GM23338 (cell line): Measurements from ENCODE around the gene LAT. TPM values are rescaled to one million over a fixed set of nuclear protein-coding genes. Genes with fewer than 3 reads are reported as not detected.

Experiments used
- ATAC-seq: fragments of 200-7000 bp; cut with Tn5 transposase; 3 replicates; pipeline ENCODE4 v1.9.1; 2020
- DNase-seq: peaks from one replicate; pipeline ENCODE4 v3.0.0-alpha.2; 2015; ENCODE audit warnings: low spot score
- H2AFZ ChIP-seq: fragments of 200-600 bp; sonication (generic); 2 replicates; pipeline ENCODE4 v1.8.0; 2016; ENCODE audit warnings: antibody characterized with exemption, mild to moderate bottlenecking, moderate library complexity
- H3F3A ChIP-seq: fragments of 200-600 bp; sonication (generic); replicated peaks from 2 replicates; pipeline ENCODE4 v1.8.0; 2017; ENCODE audit warnings: antibody characterized with exemption, mixed run types, low read depth
- H3K27ac ChIP-seq: fragments of 200-600 bp; sonication (generic); 2 replicates; pipeline ENCODE4 v1.6.1; 2016; ENCODE audit warnings: low read depth
- H3K27me3 ChIP-seq: fragments of 200-600 bp; sonication (generic); 2 replicates; pipeline ENCODE4 v1.8.0; 2016; ENCODE audit warnings: mild to moderate bottlenecking, mixed run types, moderate library complexity; ENCODE audit not compliant: insufficient read depth
- H3K36me3 ChIP-seq: fragments of 200-600 bp; sonication (generic); 2 replicates; pipeline ENCODE4 v1.8.0; 2016; ENCODE audit warnings: mild to moderate bottlenecking; ENCODE audit not compliant: insufficient read depth
- H3K4me1 ChIP-seq: fragments of 200-600 bp; sonication (generic); 2 replicates; pipeline ENCODE4 v1.8.0; 2016; ENCODE audit warnings: mild to moderate bottlenecking, moderate library complexity; ENCODE audit not compliant: insufficient read depth
- H3K4me2 ChIP-seq: fragments of 200-600 bp; sonication (generic); 2 replicates; pipeline ENCODE4 v1.7.1; 2017; ENCODE audit warnings: mixed run types
- H3K4me3 ChIP-seq: fragments of 200-600 bp; sonication (generic); 2 replicates; pipeline ENCODE4 v1.6.1; 2016; ENCODE audit warnings: mixed run types
- H3K79me2 ChIP-seq: fragments of 200-600 bp; sonication (generic); replicated peaks from 2 replicates; pipeline ENCODE4 v1.8.0; 2017; ENCODE audit warnings: mild to moderate bottlenecking; ENCODE audit not compliant: insufficient read depth
- H3K9me2 ChIP-seq: fragments of 200-600 bp; sonication (generic); 2 replicates; pipeline ENCODE4 v1.8.0; 2017; ENCODE audit not compliant: insufficient read depth
- H4K20me1 ChIP-seq: fragments of 200-600 bp; sonication (generic); replicated peaks from 2 replicates; pipeline ENCODE4 v1.8.0; 2017; ENCODE audit warnings: mild to moderate bottlenecking; ENCODE audit not compliant: insufficient read depth
- H3K27ac Mint-ChIP-seq: 2 replicates; pipeline ENCODE4 v1.8.0; 2020; ENCODE audit warnings: inconsistent platforms, mild to moderate bottlenecking, moderate library complexity, mixed read lengths
- H3K27me3 Mint-ChIP-seq: 3 replicates; pipeline ENCODE4 v1.8.0; 2022; ENCODE audit warnings: low read depth, mild to moderate bottlenecking, moderate library complexity, mixed read lengths, inconsistent platforms; ENCODE audit not compliant: insufficient read depth, poor library complexity
- H3K36me3 Mint-ChIP-seq: 3 replicates; pipeline ENCODE4 v1.8.0; 2021; ENCODE audit warnings: low read depth, mild to moderate bottlenecking, inconsistent platforms, moderate library complexity, mixed read lengths
- H3K4me1 Mint-ChIP-seq: 3 replicates; pipeline ENCODE4 v1.8.0; 2020; ENCODE audit warnings: mild to moderate bottlenecking, inconsistent platforms, mixed read lengths
- H3K4me3 Mint-ChIP-seq: 3 replicates; pipeline ENCODE4 v1.8.0; 2021; ENCODE audit warnings: moderate library complexity, mild to moderate bottlenecking, inconsistent platforms, mixed read lengths
- H3K9me3 Mint-ChIP-seq: 3 replicates; pipeline ENCODE4 v1.8.0; 2020; ENCODE audit warnings: moderate library complexity, mild to moderate bottlenecking, inconsistent platforms, mixed read lengths
- CREB1 ChIP-seq: fragments of 250-450 bp; sonication (Bioruptor Pico); IDR thresholded peaks from 2 replicates; pipeline ENCODE4 v1.5.0; 2020; ENCODE audit warnings: low read depth, mild to moderate bottlenecking, moderate library complexity
- EZH2 ChIP-seq: fragments of 200-600 bp; sonication (generic); IDR thresholded peaks from one replicate; pipeline ENCODE4 v1.8.0; 2017; ENCODE audit warnings: antibody characterized with exemption, mild to moderate bottlenecking, low read depth; ENCODE audit not compliant: unreplicated experiment
- EZH2phosphoT487 ChIP-seq: fragments of 200-600 bp; sonication (generic); IDR thresholded peaks from one replicate; pipeline ENCODE4 v1.8.1; 2018; ENCODE audit warnings: antibody characterized with exemption; ENCODE audit not compliant: unreplicated experiment
- JUNB ChIP-seq: IDR thresholded peaks from one replicate; pipeline ENCODE4 v1.6.1; 2016; ENCODE audit warnings: antibody characterized with exemption; ENCODE audit not compliant: unreplicated experiment
- POLR2AphosphoS5 ChIP-seq: IDR thresholded peaks from 2 replicates; pipeline ENCODE4 v1.6.1; 2016; ENCODE audit warnings: antibody characterized with exemption, low read depth
- STAT1 ChIP-seq: IDR thresholded peaks from one replicate; pipeline ENCODE4 v1.6.1; 2016; ENCODE audit warnings: antibody characterized with exemption; ENCODE audit not compliant: unreplicated experiment
- ZNF114 ChIP-seq: fragments of 250-450 bp; sonication (Bioruptor Pico); IDR thresholded peaks from 2 replicates; pipeline ENCODE4 v1.5.0; 2020; ENCODE audit warnings: mild to moderate bottlenecking, moderate library complexity
- ZNF331 ChIP-seq: fragments of 250-450 bp; sonication (Bioruptor Pico); IDR thresholded peaks from 2 replicates; pipeline ENCODE4 v1.5.0; 2020; ENCODE audit warnings: low read depth, mild to moderate bottlenecking, moderate library complexity
- polyA plus RNA-seq: library from polyadenylated mRNA; unstranded; fragments of >200 nt; fragmentation: Nextera tagmentation; extraction: Ambion mirVana; gene quantifications from 2 replicates; pipeline ENCODE4 v1.2.1, GENCODE V29; 2016
- total RNA-seq: library from RNA; depleted of rRNA; stranded (reverse); fragments of >200 nt; shearing (Covaris generic); gene quantifications from 2 replicates; pipeline ENCODE4 v1.2.3, GENCODE V29; 2014
- TF ChIP-seq, protein P1 (sequence below), 2 experiments: fragments of 200-600 bp in 1 of 2; sonication (generic) in 1 of 2; conservative IDR thresholded peaks; 2 replicates each; pipeline versions ENCODE4 v1.5.1 to v1.6.1; 2016 to 2017; ENCODE audit warnings: antibody characterized with exemption in 2 of 2, low read depth in 2 of 2, mild to moderate bottlenecking in 2 of 2, moderate library complexity in 1 of 2
- TF ChIP-seq, protein P2 (sequence below): IDR thresholded peaks from 2 replicates; pipeline ENCODE4 v1.6.1; 2016; ENCODE audit warnings: antibody characterized with exemption
- TF ChIP-seq, protein P3 (sequence below): IDR thresholded peaks from one replicate; pipeline ENCODE4 v1.6.1; 2018; ENCODE audit warnings: antibody characterized with exemption; ENCODE audit not compliant: unreplicated experiment

LAT gene
- total and polyA plus RNA-seq, 2 experiments from 2014 or later = 2.2 to 2.4 TPM

DNA sequence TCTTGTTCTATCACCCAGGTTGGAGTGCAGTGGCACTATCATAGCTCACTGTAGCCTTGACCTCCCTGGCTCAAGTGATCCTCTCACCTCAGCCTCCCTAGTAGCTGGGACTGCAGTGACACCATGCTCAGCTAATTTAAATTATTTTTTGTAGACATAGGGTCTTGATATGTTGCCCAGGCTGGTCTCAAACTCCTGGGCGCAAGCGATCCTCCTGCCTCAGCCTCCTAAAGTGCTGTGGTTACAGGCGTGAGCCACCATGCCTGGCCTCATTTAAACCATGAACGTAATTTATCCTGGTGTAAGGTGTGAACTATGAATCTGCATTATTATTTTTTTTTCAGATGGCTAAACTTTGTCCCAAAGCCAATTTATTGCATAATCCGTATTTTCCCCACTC is 37.3 kb downstream of the LAT start:
- no peak for DNase-seq
- Histone ChIP-seq H3K4me3 (no peak overlapping the region), H3K79me2 (no peaks in the 10 kb centered on the region), H3K27me3 (no peaks in the 10 kb centered on the region), H3K27ac (no peak overlapping the region), H4K20me1 (no peaks in the 10 kb centered on the region), H3K36me3 (no peaks in the 10 kb centered on the region), H3K4me2 (no peak overlapping the region), H3F3A (no peaks in the 10 kb centered on the region), H3K4me1 (no peaks in the 10 kb centered on the region), H2AFZ (no peak overlapping the region), H3K9me2 (no peaks in the 10 kb centered on the region)
- TF ChIP-seq JUNB (no peak), ZNF114 (CRISPR knock-in tag) (no peak), STAT1 (no peak), EZH2phosphoT487 (no peak), EZH2 (no peak)
- TF ChIP-seq, protein P1, sequence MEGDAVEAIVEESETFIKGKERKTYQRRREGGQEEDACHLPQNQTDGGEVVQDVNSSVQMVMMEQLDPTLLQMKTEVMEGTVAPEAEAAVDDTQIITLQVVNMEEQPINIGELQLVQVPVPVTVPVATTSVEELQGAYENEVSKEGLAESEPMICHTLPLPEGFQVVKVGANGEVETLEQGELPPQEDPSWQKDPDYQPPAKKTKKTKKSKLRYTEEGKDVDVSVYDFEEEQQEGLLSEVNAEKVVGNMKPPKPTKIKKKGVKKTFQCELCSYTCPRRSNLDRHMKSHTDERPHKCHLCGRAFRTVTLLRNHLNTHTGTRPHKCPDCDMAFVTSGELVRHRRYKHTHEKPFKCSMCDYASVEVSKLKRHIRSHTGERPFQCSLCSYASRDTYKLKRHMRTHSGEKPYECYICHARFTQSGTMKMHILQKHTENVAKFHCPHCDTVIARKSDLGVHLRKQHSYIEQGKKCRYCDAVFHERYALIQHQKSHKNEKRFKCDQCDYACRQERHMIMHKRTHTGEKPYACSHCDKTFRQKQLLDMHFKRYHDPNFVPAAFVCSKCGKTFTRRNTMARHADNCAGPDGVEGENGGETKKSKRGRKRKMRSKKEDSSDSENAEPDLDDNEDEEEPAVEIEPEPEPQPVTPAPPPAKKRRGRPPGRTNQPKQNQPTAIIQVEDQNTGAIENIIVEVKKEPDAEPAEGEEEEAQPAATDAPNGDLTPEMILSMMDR (conservative IDR thresholded peaks at IDR 0.05; ENCODE audit: low read depth in 2 of 2) = no peak
- no peaks in the 10 kb centered on the region for H3K36me3 Mint-ChIP-seq
- ATAC-seq = no peak
- no peak overlapping the region for H3K27ac Mint-ChIP-seq
- H3K4me1 Mint-ChIP-seq = no peaks in the 10 kb centered on the region
- no peaks in the 10 kb centered on the region for H3K9me3 Mint-ChIP-seq
- peaks cover 6% of the 10 kb centered on the region for H3K27me3 Mint-ChIP-seq
- no peak overlapping the region for H3K4me3 Mint-ChIP-seq

DNA sequence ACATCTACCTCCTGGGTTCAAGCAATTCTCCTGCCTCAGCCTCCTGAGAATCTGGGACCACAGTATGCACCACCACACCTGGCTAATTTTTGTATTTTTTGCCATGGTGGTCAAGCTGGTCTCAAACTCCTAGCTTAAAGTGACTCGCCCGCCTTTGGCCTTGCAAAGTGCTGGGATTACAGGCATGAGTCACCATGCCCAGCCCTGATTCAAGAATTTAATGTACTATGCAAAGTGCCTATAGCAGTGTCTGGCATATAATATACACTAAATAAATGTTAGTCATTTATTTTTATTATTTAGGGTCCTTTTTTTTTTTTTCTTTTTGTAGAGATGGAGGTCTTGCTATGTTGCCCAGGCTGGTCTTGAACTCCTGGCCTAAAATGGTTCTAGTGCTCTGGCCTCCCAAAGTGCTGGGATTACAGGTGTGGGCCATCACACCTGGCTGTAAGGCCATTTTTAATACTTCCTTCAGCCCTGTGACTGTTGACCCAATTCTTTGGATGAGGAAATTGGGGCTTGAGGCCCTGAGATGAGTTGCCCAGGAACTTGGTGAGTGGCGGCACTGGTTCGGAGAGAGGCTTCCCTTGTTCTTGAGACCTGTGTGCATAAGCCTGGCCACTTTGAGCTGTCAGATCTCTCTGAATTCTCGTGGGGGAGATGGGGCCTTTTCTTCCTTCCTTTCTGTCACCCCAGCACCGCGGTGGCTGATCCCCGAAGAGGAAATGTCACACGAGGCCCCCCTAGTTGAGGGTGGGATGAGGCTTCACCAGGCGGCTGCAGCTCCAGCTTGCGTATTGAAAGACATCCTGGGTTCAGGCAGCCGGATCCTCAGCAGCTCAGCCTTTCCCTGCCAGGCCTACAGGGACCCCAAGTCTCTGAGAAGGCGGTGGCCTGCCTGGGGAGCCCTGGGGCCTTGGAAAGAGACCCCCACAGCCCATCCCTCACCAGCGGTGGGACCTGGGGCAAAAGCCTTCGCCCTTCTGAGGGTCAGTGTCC is 38.7 kb downstream of the LAT start:
- peaks cover 9% of the 10 kb centered on the region for H3K27me3 Mint-ChIP-seq
- H3K27ac ChIP-seq = no peak overlapping the region
- no peaks in the 10 kb centered on the region for H3K79me2 ChIP-seq
- H3K9me3 Mint-ChIP-seq = no peaks in the 10 kb centered on the region
- H4K20me1 ChIP-seq = no peaks in the 10 kb centered on the region
- H3F3A ChIP-seq = no peaks in the 10 kb centered on the region
- ATAC-seq (no peak), DNase-seq (no peak)
- no peak overlapping the region for H3K27ac Mint-ChIP-seq
- H3K36me3 ChIP-seq = no peaks in the 10 kb centered on the region
- no peak overlapping the region for H2AFZ ChIP-seq
- H3K9me2 ChIP-seq = no peaks in the 10 kb centered on the region
- H3K36me3 Mint-ChIP-seq = no peaks in the 10 kb centered on the region
- H3K4me1 Mint-ChIP-seq = peaks cover 3% of the 10 kb centered on the region
- H3K27me3 ChIP-seq = no peaks in the 10 kb centered on the region
- no peak overlapping the region for H3K4me2 ChIP-seq
- no peaks in the 10 kb centered on the region for H3K4me1 ChIP-seq
- H3K4me3 Mint-ChIP-seq = no peak overlapping the region
- H3K4me3 ChIP-seq = no peak overlapping the region
- TF ChIP-seq JUNB (no peak), ZNF331 (no peak), CREB1 (no peak), STAT1 (no peak), EZH2 (no peak), EZH2phosphoT487 (no peak), ZNF114 (CRISPR knock-in tag) (no peak), POLR2AphosphoS5 (no peak)
- TF ChIP-seq, protein P1 (conservative IDR thresholded peaks at IDR 0.05; ENCODE audit: low read depth in 2 of 2) = no peak
- TF ChIP-seq, protein P2, sequence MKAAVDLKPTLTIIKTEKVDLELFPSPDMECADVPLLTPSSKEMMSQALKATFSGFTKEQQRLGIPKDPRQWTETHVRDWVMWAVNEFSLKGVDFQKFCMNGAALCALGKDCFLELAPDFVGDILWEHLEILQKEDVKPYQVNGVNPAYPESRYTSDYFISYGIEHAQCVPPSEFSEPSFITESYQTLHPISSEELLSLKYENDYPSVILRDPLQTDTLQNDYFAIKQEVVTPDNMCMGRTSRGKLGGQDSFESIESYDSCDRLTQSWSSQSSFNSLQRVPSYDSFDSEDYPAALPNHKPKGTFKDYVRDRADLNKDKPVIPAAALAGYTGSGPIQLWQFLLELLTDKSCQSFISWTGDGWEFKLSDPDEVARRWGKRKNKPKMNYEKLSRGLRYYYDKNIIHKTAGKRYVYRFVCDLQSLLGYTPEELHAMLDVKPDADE = no peak
- TF ChIP-seq, protein P3, sequence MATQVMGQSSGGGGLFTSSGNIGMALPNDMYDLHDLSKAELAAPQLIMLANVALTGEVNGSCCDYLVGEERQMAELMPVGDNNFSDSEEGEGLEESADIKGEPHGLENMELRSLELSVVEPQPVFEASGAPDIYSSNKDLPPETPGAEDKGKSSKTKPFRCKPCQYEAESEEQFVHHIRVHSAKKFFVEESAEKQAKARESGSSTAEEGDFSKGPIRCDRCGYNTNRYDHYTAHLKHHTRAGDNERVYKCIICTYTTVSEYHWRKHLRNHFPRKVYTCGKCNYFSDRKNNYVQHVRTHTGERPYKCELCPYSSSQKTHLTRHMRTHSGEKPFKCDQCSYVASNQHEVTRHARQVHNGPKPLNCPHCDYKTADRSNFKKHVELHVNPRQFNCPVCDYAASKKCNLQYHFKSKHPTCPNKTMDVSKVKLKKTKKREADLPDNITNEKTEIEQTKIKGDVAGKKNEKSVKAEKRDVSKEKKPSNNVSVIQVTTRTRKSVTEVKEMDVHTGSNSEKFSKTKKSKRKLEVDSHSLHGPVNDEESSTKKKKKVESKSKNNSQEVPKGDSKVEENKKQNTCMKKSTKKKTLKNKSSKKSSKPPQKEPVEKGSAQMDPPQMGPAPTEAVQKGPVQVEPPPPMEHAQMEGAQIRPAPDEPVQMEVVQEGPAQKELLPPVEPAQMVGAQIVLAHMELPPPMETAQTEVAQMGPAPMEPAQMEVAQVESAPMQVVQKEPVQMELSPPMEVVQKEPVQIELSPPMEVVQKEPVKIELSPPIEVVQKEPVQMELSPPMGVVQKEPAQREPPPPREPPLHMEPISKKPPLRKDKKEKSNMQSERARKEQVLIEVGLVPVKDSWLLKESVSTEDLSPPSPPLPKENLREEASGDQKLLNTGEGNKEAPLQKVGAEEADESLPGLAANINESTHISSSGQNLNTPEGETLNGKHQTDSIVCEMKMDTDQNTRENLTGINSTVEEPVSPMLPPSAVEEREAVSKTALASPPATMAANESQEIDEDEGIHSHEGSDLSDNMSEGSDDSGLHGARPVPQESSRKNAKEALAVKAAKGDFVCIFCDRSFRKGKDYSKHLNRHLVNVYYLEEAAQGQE = no peak
